GM21367 (cell line): Measurements from ENCODE around the gene PTEN.
"Not testable (repeated sequence)": the region's sequence is repeated elsewhere in the genome, so short reads cannot be mapped to it uniquely, and the experiment has no call there.

Experiments used
- ATAC-seq: cut with Tn5 transposase; IDR thresholded peaks from one replicate; pipeline ENCODE4 v1.9.1; 2021; ENCODE audit not compliant: unreplicated experiment

PTEN gene

GRCh38 chr10:87863053-87863943 lies at the start of gene PTEN, which contains the start of gene KLLN:
PTEN (plus strand) TSS chr10:87863625; CDS start chr10:87864470, 845 bp downstream.
KLLN (minus strand) TSS chr10:87863533; CDS start chr10:87862487, 1,046 bp downstream.
- peak; percentile 31 for ATAC-seq

- ATAC-seq = no peak
Observed at GRCh38 chr10:87816163-87816897, 47.1 kb upstream of the PTEN start.

GRCh38 chr10:87816898-87817608 lies 46.4 kb upstream of the PTEN start:
- ATAC-seq = no peak

- ATAC-seq = peak; percentile 63
Observed at GRCh38 chr10:87817609-87818504, 45.6 kb upstream of the PTEN start, which contains the start of gene ATAD1. ATAD1 (minus strand) TSS chr10:87818226; CDS start chr10:87814599, 3,627 bp downstream.

- ATAC-seq = peak; percentile 43
Observed at GRCh38 chr10:87818505-87819288, 44.7 kb upstream of the PTEN start.

- ATAC-seq = no peak
Observed at GRCh38 chr10:87819289-87819585, 44.2 kb upstream of the PTEN start.

GRCh38 chr10:87826653-87827052 lies 36.8 kb upstream of the PTEN start:
- ATAC-seq = no peak

- no peak for ATAC-seq
Observed at GRCh38 chr10:87827681-87828080, 35.7 kb upstream of the PTEN start.

- not testable (repeated sequence) for ATAC-seq
Observed at GRCh38 chr10:87829051-87829450, 34.4 kb upstream of the PTEN start.

GRCh38 chr10:87829986-87830729 lies 33.3 kb upstream of the PTEN start:
- no peak for ATAC-seq

- no peak for ATAC-seq
Observed at GRCh38 chr10:87836098-87836497, 27.3 kb upstream of the PTEN start.

- no peak for ATAC-seq
Observed at GRCh38 chr10:87837445-87837844, 26.0 kb upstream of the PTEN start.

GRCh38 chr10:87838650-87839049 lies 24.8 kb upstream of the PTEN start:
- ATAC-seq = no peak

GRCh38 chr10:87841186-87841585 lies 22.2 kb upstream of the PTEN start:
- no peak for ATAC-seq

- ATAC-seq = no peak
Observed at GRCh38 chr10:87842220-87842641, 21.2 kb upstream of the PTEN start.

GRCh38 chr10:87842776-87843497 lies 20.5 kb upstream of the PTEN start:
- no peak for ATAC-seq

- ATAC-seq = no peak
Observed at GRCh38 chr10:87843714-87844113, 19.7 kb upstream of the PTEN start.
